DMS153 (cell line): ENCODE measurements around the gene PPP1R15B.

Experiments used
- DNase-seq: peaks from one replicate; lab custom pipeline; 2025; lab: John Stamatoyannopoulos, UW

The PPP1R15B gene

GRCh38 chr1:204400882-204401510 is 10.6 kb downstream of the PPP1R15B start:
- no peak for DNase-seq

DNA sequence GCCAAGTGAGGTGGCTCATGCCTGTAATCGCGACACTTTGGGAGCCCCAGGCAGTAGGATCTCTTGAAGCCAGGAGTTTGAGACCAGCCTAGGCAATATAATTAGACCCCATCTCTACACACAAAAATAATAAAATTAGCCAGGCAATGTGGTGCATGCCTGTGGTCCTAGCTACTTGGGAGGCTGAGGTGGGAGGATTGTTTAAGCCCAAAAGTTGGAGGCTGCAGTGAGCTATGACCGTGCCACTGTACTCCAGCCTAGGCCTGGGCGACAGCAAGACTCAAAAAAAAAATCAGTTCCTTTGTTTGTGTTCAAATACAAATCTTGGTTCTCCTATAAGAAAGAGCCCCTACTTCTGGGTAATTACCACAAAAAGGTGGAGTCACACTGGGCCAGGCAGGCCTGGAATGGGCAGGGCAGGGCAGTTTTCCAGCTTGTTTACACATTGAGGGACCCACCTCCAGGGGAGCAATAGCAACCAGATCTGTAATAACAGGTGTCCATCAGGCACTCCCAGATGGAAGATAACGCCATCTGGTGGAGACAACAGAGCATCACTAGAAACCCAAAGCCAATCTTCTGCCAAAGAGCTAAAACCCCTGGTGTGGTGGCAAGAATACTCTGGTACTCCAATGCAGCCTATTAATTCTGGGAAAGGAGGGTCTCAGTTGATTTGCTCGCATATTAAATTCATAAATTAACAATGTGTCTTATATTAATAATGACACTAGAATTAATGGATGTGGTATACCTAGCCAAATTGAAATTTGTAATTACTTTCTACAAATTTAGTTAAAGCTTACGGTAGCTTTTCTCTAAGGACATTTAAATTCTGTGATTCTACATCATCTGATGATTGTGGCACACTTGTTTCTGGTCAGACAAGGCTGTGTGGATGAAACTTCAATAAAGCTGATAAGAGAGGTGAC is 13.2 kb downstream of the PPP1R15B start:
- peak; percentile 91 for DNase-seq

GRCh38 chr1:204396015-204396583 is 15.5 kb downstream of the PPP1R15B start:
- DNase-seq = no peak

DNA sequence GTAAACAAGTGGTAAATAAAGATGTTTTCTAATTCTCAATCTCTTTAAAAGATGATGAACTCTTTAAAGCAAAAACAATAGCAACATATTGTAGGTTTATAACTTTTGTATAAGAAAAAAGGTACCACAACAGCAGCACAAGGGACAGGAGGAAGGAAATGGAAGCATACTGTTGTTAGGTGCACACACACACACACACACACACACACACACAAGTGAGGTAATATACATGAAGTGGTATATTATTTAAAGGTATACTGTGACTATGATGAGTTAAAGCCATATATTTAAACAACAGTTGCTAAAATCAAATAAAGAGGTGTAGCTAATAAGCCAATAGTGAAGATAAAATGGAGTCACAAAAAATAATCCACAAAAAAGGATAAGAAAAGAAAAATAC is 20.0 kb downstream of the PPP1R15B start:
- DNase-seq = no peak

- no peak for DNase-seq
These were observed 20.7 kb downstream of the PPP1R15B start for GRCh38 chr1:204390751-204391466.

DNA sequence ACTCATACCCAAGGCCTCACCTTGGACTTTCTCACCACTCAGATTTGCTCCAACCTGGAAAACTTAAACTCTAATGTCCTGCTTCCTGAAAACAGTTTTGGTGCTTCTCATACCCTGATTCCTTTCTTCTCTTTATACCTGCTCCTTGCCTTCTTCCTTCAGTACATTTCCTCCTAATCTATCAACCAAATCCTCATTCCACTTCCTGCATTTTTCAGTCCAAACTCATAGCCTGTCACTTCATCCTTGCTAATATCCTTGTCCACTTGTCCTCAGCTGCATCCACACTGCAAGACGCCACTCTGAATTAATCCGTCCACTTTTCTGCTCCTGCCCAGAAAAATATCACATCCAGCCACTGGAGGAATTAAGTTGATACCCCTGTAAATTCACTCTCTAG is 25.9 kb downstream of the PPP1R15B start:
- DNase-seq = no peak

DNA sequence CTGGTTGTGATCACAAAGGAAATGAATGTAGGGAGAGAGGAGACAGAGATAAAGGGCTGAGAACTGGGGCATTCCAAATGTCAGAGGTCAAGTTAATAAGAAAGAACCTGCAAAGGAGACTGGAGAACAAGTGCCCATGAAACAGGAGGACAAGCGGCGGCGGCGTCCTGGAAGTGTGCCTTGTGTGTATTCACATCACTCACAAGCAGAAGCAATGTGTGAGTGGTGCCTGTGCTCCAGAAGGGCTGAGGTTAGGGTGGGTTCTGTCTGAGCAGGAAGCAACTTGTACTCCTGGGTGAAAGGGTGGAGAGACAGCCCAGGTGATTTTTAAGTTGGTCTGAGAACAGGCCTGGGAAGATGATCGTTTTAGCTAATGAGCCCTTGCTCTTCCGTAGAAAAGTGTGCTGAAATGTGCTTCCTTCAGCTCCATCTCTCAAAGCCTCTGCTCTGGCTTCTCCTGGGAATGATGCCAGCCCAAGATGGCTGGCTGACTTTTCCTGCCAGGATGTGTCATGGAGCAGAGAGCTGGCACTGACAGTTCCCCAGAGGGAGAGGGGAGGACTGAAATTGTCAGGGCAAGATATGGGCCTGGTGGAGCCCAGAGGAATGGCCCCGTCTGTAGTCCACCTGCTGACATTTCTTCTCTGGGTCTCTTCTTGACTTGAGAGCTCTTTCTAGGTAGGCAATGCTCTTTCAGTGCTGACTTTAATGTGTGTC is 26.8 kb downstream of the PPP1R15B start:
- DNase-seq = no peak

DNA sequence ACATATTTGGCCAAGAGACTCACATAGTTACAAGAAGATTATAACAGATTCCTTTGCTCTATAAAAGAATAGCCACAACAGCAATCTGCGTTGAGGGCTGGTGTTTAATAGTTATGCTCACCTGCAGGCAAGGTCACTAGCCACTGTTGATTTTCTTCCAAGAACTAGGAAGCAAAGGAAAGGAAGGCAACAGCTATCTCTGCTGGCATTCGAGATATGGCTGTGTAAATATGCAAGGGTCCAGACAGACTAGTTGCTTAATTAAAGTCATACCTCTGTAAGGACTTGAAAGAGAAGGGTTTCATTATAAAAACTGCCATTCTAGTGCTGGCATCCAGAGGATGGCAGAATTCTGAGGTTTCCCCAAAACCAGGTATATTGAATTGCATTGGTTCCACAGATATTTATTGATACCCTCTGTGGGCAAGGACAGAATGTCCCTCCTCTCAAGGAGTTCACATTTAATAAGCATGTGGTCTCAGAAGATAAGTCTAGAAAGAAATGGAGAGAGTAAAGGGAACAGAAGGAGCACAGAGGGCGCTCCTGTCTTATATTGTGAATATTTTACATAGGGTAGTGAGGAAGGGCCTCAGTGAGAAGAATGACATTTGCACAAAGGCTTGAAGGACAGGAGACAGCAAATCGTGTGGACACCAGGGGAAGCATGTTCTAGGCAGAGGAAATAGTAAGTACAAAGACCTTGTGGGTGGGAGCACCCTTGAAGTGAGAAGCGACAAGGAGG is 28.3 kb downstream of the PPP1R15B start:
- no peak for DNase-seq

- DNase-seq = no peak
These were observed 28.9 kb downstream of the PPP1R15B start for GRCh38 chr1:204382714-204383083.

DNA sequence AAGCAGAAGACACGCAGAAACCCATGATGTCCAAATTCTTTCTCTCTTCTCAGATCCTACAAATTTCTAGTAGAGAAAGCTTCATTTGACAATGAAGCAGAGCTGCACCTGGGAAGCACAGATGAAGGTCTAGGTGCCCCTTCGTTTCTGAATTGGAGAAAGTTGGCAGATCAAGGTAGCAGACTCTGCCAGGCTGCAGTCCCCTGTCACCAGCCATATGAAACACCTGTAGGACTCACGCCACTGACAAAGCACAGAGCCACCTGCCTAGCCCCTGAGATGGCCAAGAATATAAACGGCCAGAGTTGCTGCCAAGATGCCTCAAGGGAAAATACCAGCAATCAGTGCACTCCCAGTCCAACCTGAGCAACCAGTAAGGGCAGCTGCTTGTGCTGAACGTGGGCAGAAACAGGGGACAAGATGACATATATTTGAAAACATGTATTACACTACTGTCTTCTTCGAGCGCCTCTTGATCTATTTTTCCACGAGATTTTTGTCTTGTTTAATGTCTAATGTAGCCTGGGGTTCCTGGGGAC is 31.3 kb downstream of the PPP1R15B start:
- no peak for DNase-seq

GRCh38 chr1:204377800-204378668 is 33.6 kb downstream of the PPP1R15B start:
- DNase-seq = peak; percentile 44

DNA sequence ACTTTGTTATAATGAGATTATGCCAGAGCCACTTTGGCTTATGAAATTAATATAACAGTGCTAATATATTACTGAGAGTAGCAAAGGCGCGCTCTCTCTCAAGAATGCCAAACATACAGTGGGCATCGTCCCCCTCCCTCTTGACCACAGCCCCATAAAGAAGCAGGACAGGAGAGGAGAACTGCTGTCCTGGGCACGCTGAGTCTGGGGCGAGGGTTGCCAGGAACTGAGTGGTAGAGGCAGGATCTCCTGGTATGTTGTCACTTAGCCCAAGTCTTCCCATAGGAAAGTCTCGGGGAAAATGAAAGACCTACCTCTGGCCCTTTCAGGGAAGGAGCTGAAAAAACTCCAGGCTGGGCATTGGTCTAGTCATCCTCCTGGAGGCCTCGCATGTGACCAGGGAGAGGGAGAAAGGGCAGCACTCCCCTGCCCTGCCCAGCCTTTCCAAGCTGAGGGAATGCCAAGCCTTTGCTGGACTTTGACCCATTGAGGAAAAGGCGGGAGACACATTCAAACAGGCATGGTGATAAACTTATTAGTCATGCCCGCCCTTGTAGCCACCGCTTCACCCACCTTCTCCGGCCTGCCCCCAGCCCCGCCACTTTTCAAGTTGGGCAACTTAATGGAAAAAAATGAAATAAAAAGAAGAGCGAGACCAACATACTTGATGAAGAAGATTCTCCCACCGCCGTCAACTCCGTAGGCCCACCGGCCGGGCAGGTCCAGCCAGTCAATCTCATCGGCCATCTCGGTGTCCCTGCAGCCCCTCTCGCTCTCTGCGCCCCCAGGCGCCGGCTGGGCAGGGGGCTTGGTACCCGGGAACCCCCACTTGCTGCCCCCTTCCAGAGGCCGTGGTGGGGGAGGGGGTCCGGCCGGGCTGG is 34.5 kb downstream of the PPP1R15B start:
- DNase-seq = no peak

DNA sequence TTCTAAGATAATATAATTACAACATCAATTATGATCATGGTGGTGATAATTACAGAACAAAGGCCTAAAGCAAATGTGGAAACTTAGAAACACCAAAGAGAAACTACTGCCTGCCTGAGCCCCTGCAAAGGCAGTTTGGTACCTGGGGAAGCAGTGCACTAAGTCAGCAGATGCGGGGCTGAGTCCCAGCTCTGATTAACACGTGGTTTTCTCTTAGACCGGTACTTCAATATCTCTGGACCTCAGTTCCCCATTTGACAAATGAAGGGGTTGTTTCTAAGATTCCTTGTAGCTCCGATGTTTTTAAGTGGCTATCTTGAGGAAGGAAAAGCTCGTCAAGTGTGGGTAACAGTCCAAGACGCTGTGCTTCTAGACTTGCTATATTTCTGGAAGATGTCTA is 35.2 kb downstream of the PPP1R15B start:
- no peak for DNase-seq

DNA sequence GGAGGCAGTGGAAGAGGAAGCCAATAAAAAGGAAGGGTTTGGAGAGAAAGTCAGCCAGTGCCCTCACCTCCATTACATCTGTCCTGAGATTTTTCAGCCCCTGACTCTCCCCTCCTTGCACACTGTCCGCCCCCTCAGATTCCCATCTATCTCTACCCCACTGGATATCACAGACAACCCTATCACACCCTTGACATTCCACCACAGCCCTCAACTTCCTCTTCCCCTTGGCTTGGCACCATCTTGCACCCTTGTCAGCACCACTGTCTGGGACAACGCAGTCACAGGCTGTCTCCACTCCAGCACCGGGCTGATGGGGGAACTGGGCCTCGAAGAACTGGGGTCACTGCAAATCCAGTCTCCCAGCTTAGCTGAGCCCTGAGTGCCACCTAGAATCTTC is 37.7 kb downstream of the PPP1R15B start:
- no peak for DNase-seq

DNA sequence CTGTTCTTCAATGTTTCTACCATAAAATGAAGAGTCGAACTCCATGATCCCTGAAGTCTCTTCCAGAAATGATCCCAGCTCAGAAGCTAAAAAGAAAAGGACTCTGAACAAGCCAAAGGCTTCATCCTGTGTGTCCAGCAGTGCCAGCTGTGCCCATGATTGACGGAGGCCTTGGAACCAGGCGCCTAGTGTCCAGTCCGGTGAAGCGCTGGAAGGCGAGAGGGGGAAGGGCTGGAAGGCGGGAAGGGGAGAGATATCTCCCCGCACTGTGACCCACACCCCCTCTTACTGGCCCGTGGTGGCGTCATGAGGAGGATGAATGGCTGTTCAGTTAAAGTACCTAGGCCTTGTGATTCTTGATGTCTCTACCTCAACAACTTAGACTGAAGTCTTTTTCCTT is 41.4 kb downstream of the PPP1R15B start:
- DNase-seq = no peak

DNA sequence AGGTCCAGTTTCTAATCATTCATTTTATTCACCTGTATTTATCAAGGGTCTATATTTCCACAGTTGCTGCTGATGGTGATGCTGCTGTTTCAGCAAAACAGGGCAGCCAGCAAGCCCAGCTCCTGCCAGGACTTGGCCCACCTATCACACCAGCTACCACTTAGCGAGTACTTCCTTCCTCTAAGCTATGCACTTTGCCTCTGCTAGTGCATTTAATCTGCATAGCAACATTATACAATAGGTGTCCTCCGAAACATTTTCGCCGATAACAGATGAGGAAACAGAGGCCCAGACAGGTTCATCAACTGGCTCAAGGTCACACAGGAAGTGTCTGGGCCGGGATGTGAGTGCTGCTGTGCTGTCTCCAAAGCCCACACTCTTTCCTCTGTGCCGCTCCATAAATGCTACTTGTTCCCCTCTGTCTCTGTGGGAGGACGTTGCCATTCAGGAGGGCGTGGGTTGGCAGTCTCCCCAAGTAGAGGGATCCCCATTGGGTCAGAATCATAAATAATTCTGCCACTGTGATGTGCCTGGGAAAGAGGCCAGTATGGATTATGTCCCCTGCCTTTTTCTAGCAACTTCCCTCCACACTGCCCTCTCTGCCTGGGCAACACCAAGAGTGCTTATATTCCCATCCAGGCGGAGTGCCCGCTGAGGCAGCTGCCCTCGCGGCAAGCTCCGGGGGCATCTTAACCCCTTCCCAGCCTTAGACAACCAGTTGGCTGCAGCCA is 42.5 kb downstream of the PPP1R15B start:
- DNase-seq = no peak

DNA sequence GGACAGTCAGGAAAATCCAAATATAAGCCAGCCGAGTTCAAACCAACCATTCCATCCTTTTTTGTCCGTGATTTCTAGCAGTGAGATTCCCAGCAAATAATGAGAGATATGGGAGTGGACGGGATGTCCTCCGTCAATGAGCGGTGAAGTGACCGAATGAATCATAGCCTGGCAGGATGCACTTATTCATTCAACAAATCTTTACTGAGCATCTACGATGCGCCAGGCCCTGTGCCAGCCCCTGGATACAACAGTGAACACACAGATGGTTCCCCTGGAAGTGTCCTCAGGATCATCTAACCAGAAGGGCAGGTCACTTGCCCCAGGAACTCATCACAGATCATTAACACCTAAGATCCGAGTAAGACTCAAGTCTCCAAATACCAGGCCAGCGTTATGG is 43.7 kb downstream of the PPP1R15B start:
- DNase-seq = no peak

- DNase-seq = no peak
These were observed 44.3 kb downstream of the PPP1R15B start for GRCh38 chr1:204367193-204367858.
